SK-N-SH (cell line): Measurements from ENCODE around the gene PRRG4. TPM values are rescaled to one million over a fixed set of nuclear protein-coding genes. Genes with fewer than 3 reads are reported as not detected.

Experiments used
- CTCF ChIA-PET: fragments of 300-600, 350-600 bp; formaldehyde crosslinking; extraction: SDS; loops from one replicate; lab custom pipeline; 2021; lab: Yijun Ruan, JAX
- POLR2A ChIA-PET: fragments of 350-600 bp; sonication (Branson Sonifier 250); formaldehyde crosslinking; extraction: SDS; loops from one replicate; lab custom pipeline; 2020; ENCODE audit warnings: antibody characterized with exemption, inconsistent platforms; lab: Yijun Ruan, JAX
- DNase-seq: peaks from one replicate; pipeline ENCODE4 v3.0.0; 2012
- H2AFZ ChIP-seq: fragments of 200-600 bp; sonication (generic); 2 replicates; pipeline ENCODE4 v1.8.1; 2016; ENCODE audit warnings: antibody characterized with exemption, mild to moderate bottlenecking, low read depth
- H3F3A ChIP-seq: fragments of 200-600 bp; sonication (generic); replicated peaks from 2 replicates; pipeline ENCODE3; 2016; ENCODE audit warnings: antibody characterized with exemption, mild to moderate bottlenecking; ENCODE audit not compliant: insufficient read depth
- H3K27ac ChIP-seq, 2 experiments: fragments of 200-500 bp in 1 of 2; fragments of 200-600 bp in 1 of 2; sonication (Bioruptor generic) in 1 of 2; sonication (generic), shearing (Covaris generic) in 1 of 2; 2 replicates each; pipeline versions ENCODE4 v1.5.1 to v1.6.1; 2014 to 2016; ENCODE audit warnings: low read depth in 2 of 2, inconsistent platforms in 1 of 2, low read length in 1 of 2, mild to moderate bottlenecking in 1 of 2, mixed read lengths in 1 of 2
- H3K27me3 ChIP-seq: fragments of 200-600 bp; sonication (generic), shearing (Covaris generic); 2 replicates; pipeline ENCODE4 v1.6.1; 2016; ENCODE audit warnings: mixed run types; ENCODE audit not compliant: insufficient read depth
- H3K36me3 ChIP-seq, 2 experiments: fragments of 200-500 bp in 1 of 2; fragments of 200-600 bp in 1 of 2; sonication (Bioruptor generic) in 1 of 2; sonication (generic) in 1 of 2; replicated peaks in 1 of 2; 2 replicates each; pipeline versions ENCODE3 to v1.5.1; 2014 to 2016; ENCODE audit warnings: low read length in 1 of 2, mild to moderate bottlenecking in 1 of 2; ENCODE audit not compliant: insufficient read depth in 2 of 2, control insufficient read depth in 1 of 2
- H3K4me1 ChIP-seq, 2 experiments: fragments of 200-500 bp in 1 of 2; fragments of 200-600 bp in 1 of 2; sonication (Bioruptor generic) in 1 of 2; sonication (generic), shearing (Covaris generic) in 1 of 2; 2 replicates each; pipeline versions ENCODE4 v1.5.1 to v1.6.1; 2014 to 2016; ENCODE audit warnings: low read depth in 1 of 2, low read length in 1 of 2, mixed run types in 1 of 2; ENCODE audit not compliant: insufficient read depth in 2 of 2, control insufficient read depth in 1 of 2
- H3K4me2 ChIP-seq: fragments of 200-600 bp; sonication (generic), shearing (Covaris generic); 2 replicates; pipeline ENCODE4 v1.6.1; 2017; ENCODE audit warnings: mixed run types
- H3K4me3 ChIP-seq, 2 experiments: fragments of 200-500 bp in 1 of 2; fragments of 200-600 bp in 1 of 2; sonication (Bioruptor generic) in 1 of 2; sonication (generic), shearing (Covaris generic) in 1 of 2; 2 replicates each; pipeline versions ENCODE4 v1.5.1 to v1.8.1; 2014 to 2016; ENCODE audit warnings: low read depth in 2 of 2, inconsistent platforms in 1 of 2, low read length in 1 of 2, mild to moderate bottlenecking in 1 of 2, mixed read lengths in 1 of 2, moderate library complexity in 1 of 2
- H3K79me2 ChIP-seq: fragments of 200-600 bp; sonication (generic); 2 replicates; pipeline ENCODE4 v1.8.1; 2017; ENCODE audit warnings: mild to moderate bottlenecking; ENCODE audit not compliant: insufficient read depth
- H3K9ac ChIP-seq: fragments of 200-600 bp; sonication (generic); 2 replicates; pipeline ENCODE4 v1.6.1; 2017; ENCODE audit warnings: mixed run types
- H3K9me2 ChIP-seq: fragments of 200-600 bp; sonication (generic); 2 replicates; pipeline ENCODE4 v1.6.1; 2017; ENCODE audit warnings: mixed run types
- H3K9me3 ChIP-seq: fragments of 200-600 bp; sonication (generic); 2 replicates; pipeline ENCODE4 v1.6.1; 2017; ENCODE audit warnings: mixed run types, mild to moderate bottlenecking, moderate library complexity
- H4K20me1 ChIP-seq: fragments of 200-600 bp; sonication (generic); 2 replicates; pipeline ENCODE4 v1.6.1; 2017; ENCODE audit warnings: mild to moderate bottlenecking, mixed run types; ENCODE audit not compliant: insufficient read depth
- CHD2 ChIP-seq: fragments of 150-350 bp; IDR thresholded peaks from 2 replicates; pipeline ENCODE4 v1.6.1; 2018; ENCODE audit warnings: low read length; ENCODE audit not compliant: partially characterized antibody
- ELF1 ChIP-seq: IDR thresholded peaks from 2 replicates; pipeline ENCODE4 v1.4.0; 2012
- EZH2phosphoT487 ChIP-seq: fragments of 200-600 bp; sonication (generic); IDR thresholded peaks from 2 replicates; pipeline ENCODE4 v1.6.1; 2017; ENCODE audit warnings: low read depth, mixed run types, mild to moderate bottlenecking, antibody characterized with exemption, moderate library complexity, borderline replicate concordance
- FOSL2 ChIP-seq: IDR thresholded peaks from 2 replicates; pipeline ENCODE4 v1.4.0; 2012; ENCODE audit warnings: low read depth, mild to moderate bottlenecking, moderate library complexity, borderline replicate concordance
- FOXJ3 ChIP-seq: sonication (generic); formaldehyde crosslinking; IDR thresholded peaks from 2 replicates; pipeline ENCODE4 v1.5.1; 2020; ENCODE audit warnings: mild to moderate bottlenecking, missing genetic modification reagents
- GATA2 ChIP-seq: sonication (generic); formaldehyde crosslinking; IDR thresholded peaks from 2 replicates; pipeline ENCODE4 v1.5.0; 2020; ENCODE audit warnings: mild to moderate bottlenecking, missing genetic modification reagents
- MAX ChIP-seq: IDR thresholded peaks from 2 replicates; pipeline ENCODE4 v1.4.0; 2012; ENCODE audit warnings: low read depth
- NFIC ChIP-seq: IDR thresholded peaks from 2 replicates; pipeline ENCODE4 v1.4.0; 2012; ENCODE audit warnings: borderline replicate concordance
- POLR2AphosphoS5 ChIP-seq: IDR thresholded peaks from 2 replicates; pipeline ENCODE4 v1.6.1; 2012; ENCODE audit warnings: low read depth, low read length
- RAD21 ChIP-seq: IDR thresholded peaks from 2 replicates; pipeline ENCODE4 v1.6.1; 2012; ENCODE audit warnings: mild to moderate bottlenecking, low read length
- RCOR1 ChIP-seq: fragments of 150-350 bp; IDR thresholded peaks from 2 replicates; pipeline ENCODE4 v1.6.1; 2017; ENCODE audit warnings: antibody characterized with exemption, low read length
- REST ChIP-seq: IDR thresholded peaks from 2 replicates; pipeline ENCODE4 v1.6.1; 2012; ENCODE audit warnings: mild to moderate bottlenecking, low read depth, low read length, moderate library complexity
- SMC3 ChIP-seq: IDR thresholded peaks from 2 replicates; pipeline ENCODE4 v1.6.1; 2012; ENCODE audit warnings: low read depth, low read length, improper control_type of control experiment
- TEAD4 ChIP-seq: IDR thresholded peaks from 2 replicates; pipeline ENCODE4 v1.4.0; 2012; ENCODE audit warnings: mild to moderate bottlenecking, borderline replicate concordance; ENCODE audit not compliant: insufficient read depth
- USF2 ChIP-seq: fragments of 150-350 bp; IDR thresholded peaks from 2 replicates; pipeline ENCODE4 v1.6.1; 2017; ENCODE audit warnings: antibody characterized with exemption, low read length, low read depth, borderline replicate concordance
- ZBTB33 ChIP-seq: IDR thresholded peaks from 2 replicates; pipeline ENCODE4 v1.4.0; 2012; ENCODE audit warnings: low read depth, borderline replicate concordance
- WGBS: methylation state at CpG from one replicate; pipeline ENCODE4 v1.1.6; 2017; ENCODE audit warnings: low lambda C conversion rate; 5-methylcytosine and 5-hydroxymethylcytosine counted together
- polyA plus RNA-seq, 3 experiments: library from polyadenylated mRNA; depleted of rRNA; stranded (reverse); fragments of >200 nt; gene quantifications; 2 replicates each; pipeline ENCODE4 v1.2.3, GENCODE V29; 2012

Gene PRRG4
- polyA plus RNA-seq, 1 of the 3 experiments (the other 2 are of a cell fraction) = 0.21 TPM

- no peak overlapping the region for H3K4me2 ChIP-seq
- no peak overlapping the region for H3K4me3 ChIP-seq
- H3K9ac ChIP-seq = no peak overlapping the region
- no peaks in the 10 kb centered on the region for H3K36me3 ChIP-seq
- POLR2A ChIA-PET = no interaction called here
- CTCF ChIA-PET = no interaction called here
- no peaks in the 10 kb centered on the region for H3K9me3 ChIP-seq
- H3F3A ChIP-seq = no peaks in the 10 kb centered on the region
- no peaks in the 10 kb centered on the region for H3K79me2 ChIP-seq
- no peak overlapping the region for H2AFZ ChIP-seq
- no peak for DNase-seq
- H3K4me1 ChIP-seq = no peaks in the 10 kb centered on the region
- H3K27ac ChIP-seq = no peak overlapping the region
- no peaks in the 10 kb centered on the region for H4K20me1 ChIP-seq
- no peaks in the 10 kb centered on the region for H3K9me2 ChIP-seq
- no peaks in the 10 kb centered on the region; the same call in 1 of the 2 replicates for H3K27me3 ChIP-seq
- TF ChIP-seq FOXJ3 (CRISPR knock-in tag) = no peak
- TF ChIP-seq SMC3 = no peak
- no peak for TF ChIP-seq TEAD4
- no peak for TF ChIP-seq NFIC
- TF ChIP-seq RCOR1 = no peak
- TF ChIP-seq CHD2 = no peak
- TF ChIP-seq POLR2AphosphoS5 = no peak
- no peak for TF ChIP-seq ELF1
- TF ChIP-seq USF2 = no peak
Observed at GRCh38 chr11:32874132-32874531, 44.4 kb downstream of the PRRG4 start.

- no peak overlapping the region for H3K9ac ChIP-seq
- H3K4me1 ChIP-seq = no peaks in the 10 kb centered on the region
- CTCF ChIA-PET = interaction anchor here (1.1 kb wide), 1 partner anchor 12 kb away, joined by 5 read pairs; the partner anchor contains the start of gene QSER1
- TF ChIP-seq RAD21 (no peak), FOSL2 (no peak), GATA2 (no peak), ZBTB33 (no peak), NFIC (no peak), EZH2phosphoT487 (no peak), REST (no peak), MAX (no peak)
- POLR2A ChIA-PET = no interaction called here
- no peaks in the 10 kb centered on the region for H4K20me1 ChIP-seq
- no peaks in the 10 kb centered on the region for H3K36me3 ChIP-seq
- H3K9me3 ChIP-seq = no peaks in the 10 kb centered on the region
- H3F3A ChIP-seq = no peaks in the 10 kb centered on the region
- no peaks in the 10 kb centered on the region for H3K79me2 ChIP-seq
- DNase-seq = no peak
- no peaks in the 10 kb centered on the region for H3K9me2 ChIP-seq
- H3K4me3 ChIP-seq = no peak overlapping the region
- 23% methylated on average over 4 of the region's 4 CpGs for WGBS
- H3K4me2 ChIP-seq = no peak overlapping the region
- no peak overlapping the region for H2AFZ ChIP-seq
- no peak overlapping the region for H3K27ac ChIP-seq
- no peaks in the 10 kb centered on the region for H3K27me3 ChIP-seq
Observed at GRCh38 chr11:32881286-32881685, 51.6 kb downstream of the PRRG4 start.
